Gastroesophageal sphincter (tissue), 4 donors: Measurements from ENCODE around the gene TMEM139. TPM values are rescaled to one million over a fixed set of nuclear protein-coding genes. Genes with fewer than 3 reads are reported as not detected.

ENCODE experiments used
- ATAC-seq: fragments of 150-250 bp; one replicate; pipeline ENCODE4 v1.9.1; 2016; ENCODE audit warnings: mild to moderate bottlenecking, moderate library complexity
- H3K27ac ChIP-seq, 4 donors: fragments of 200-600 bp; sonication (generic) in 3 of 4; 1 replicate in 3 of 4; 2 replicates in 1 of 4; pipeline ENCODE4 v1.5.1; 2016 to 2019
- H3K27me3 ChIP-seq: fragments of 200-600 bp; sonication (generic); one replicate; pipeline ENCODE4 v1.5.1; 2019
- H3K36me3 ChIP-seq, 2 donors: fragments of 200-600 bp; sonication (generic); one replicate each; pipeline ENCODE4 v1.5.1; 2019; ENCODE audit warnings: control low read depth in 1 of 2
- H3K4me1 ChIP-seq, 3 donors: fragments of 200-600 bp; sonication (generic); 1 replicate in 2 of 3; 2 replicates in 1 of 3; pipeline ENCODE4 v1.5.1; 2016 to 2019; ENCODE audit warnings: control low read depth in 2 of 3
- H3K4me3 ChIP-seq, 2 donors: fragments of 200-600 bp; sonication (generic); one replicate each; pipeline ENCODE4 v1.5.1; 2019; ENCODE audit warnings: mild to moderate bottlenecking in 1 of 2, moderate library complexity in 1 of 2
- H3K9me3 ChIP-seq, 3 donors: fragments of 200-600 bp; sonication (generic); one replicate each; pipeline ENCODE4 v1.5.1; 2017 to 2019; ENCODE audit warnings: control low read depth in 2 of 3
- EP300 ChIP-seq: sonication (generic); formaldehyde crosslinking; IDR thresholded peaks from one replicate; pipeline ENCODE4 v1.6.1; 2017; ENCODE audit warnings: antibody characterized with exemption, mild to moderate bottlenecking
- POLR2A ChIP-seq, 2 donors: fragments of 450-650 bp; IDR thresholded peaks; one replicate each; pipeline ENCODE4 v1.6.1; 2017; ENCODE audit warnings: antibody characterized with exemption in 2 of 2, mild to moderate bottlenecking in 2 of 2, moderate library complexity in 1 of 2
- POLR2AphosphoS5 ChIP-seq: sonication (generic); formaldehyde crosslinking; IDR thresholded peaks from one replicate; pipeline ENCODE4 v1.6.1; 2017; ENCODE audit warnings: antibody characterized with exemption
- WGBS, 2 donors: methylation state at CpG; one replicate each; pipeline ENCODE4 v1.1.5; 2018; ENCODE audit warnings: low coverage in 1 of 2; 5-methylcytosine and 5-hydroxymethylcytosine counted together
- total RNA-seq, 4 donors: library from RNA; depleted of rRNA; stranded (reverse); fragments of >200 nt; gene quantifications; one replicate each; pipeline ENCODE4 v1.1.0, GENCODE V29; 2016
- TF ChIP-seq, protein P1 (sequence below), 4 experiments: fragments of 200-600 bp in 2 of 4; fragments of 450-650 bp in 2 of 4; sonication (generic) in 1 of 4; IDR thresholded peaks; one replicate each; pipeline ENCODE4 v1.5.1; 2017 to 2019; ENCODE audit warnings: antibody characterized with exemption in 4 of 4, mild to moderate bottlenecking in 2 of 4, moderate library complexity in 2 of 4

Gene TMEM139
- total RNA-seq, 4 donors from 2014 or later = 0.40 to 1.4 (median 0.49) TPM; not detected in 1

DNA sequence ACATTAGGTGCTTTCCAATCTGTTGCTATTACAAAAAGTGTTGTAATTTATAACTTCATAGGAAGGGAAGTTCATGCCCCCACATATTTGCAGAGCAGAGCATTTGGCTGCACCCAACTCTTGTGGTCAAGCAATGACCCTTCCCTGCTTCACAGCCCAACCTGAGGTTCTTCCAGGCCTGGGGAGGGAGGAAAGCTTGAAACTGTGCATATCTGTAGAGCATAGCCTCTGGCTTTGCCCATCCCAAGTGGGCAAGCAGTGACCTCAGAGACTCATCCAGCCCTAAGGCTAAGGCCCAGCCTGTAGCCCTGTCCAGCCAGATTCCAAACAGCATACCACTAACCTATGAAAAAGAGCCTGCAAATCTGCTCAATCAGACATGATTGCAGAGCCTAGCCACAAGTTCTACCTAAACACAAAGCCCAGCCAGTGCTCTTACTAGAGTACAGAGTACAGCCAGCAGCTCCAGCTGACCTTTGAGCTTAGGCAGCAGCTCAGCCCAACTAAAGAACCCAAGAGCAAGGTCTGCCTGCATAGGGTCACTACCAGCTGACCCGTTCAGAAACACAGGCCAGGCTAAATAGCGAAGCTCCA, 35.9 kb upstream of the TMEM139 start:
- no peaks in the 10 kb centered on the region for H3K36me3 ChIP-seq
- peaks cover 6% of the 10 kb centered on the region for H3K27me3 ChIP-seq
- WGBS, 2 donors = 70% methylated on average over 2 of the region's 2 CpGs; no CpG with 5 or more reads in 1 of the 2 donors
- no peak for ATAC-seq
- no peaks in the 10 kb centered on the region for H3K4me1 ChIP-seq
- H3K27ac ChIP-seq = no peak overlapping the region
- H3K9me3 ChIP-seq = no peaks in the 10 kb centered on the region
- no peak for TF ChIP-seq POLR2AphosphoS5
- TF ChIP-seq EP300 = no peak
- TF ChIP-seq, protein P1, sequence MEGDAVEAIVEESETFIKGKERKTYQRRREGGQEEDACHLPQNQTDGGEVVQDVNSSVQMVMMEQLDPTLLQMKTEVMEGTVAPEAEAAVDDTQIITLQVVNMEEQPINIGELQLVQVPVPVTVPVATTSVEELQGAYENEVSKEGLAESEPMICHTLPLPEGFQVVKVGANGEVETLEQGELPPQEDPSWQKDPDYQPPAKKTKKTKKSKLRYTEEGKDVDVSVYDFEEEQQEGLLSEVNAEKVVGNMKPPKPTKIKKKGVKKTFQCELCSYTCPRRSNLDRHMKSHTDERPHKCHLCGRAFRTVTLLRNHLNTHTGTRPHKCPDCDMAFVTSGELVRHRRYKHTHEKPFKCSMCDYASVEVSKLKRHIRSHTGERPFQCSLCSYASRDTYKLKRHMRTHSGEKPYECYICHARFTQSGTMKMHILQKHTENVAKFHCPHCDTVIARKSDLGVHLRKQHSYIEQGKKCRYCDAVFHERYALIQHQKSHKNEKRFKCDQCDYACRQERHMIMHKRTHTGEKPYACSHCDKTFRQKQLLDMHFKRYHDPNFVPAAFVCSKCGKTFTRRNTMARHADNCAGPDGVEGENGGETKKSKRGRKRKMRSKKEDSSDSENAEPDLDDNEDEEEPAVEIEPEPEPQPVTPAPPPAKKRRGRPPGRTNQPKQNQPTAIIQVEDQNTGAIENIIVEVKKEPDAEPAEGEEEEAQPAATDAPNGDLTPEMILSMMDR (IDR thresholded peaks at IDR 0.05) = no peak
- TF ChIP-seq POLR2A (IDR thresholded peaks at IDR 0.05) = no peak
- H3K4me3 ChIP-seq = no peak overlapping the region

DNA sequence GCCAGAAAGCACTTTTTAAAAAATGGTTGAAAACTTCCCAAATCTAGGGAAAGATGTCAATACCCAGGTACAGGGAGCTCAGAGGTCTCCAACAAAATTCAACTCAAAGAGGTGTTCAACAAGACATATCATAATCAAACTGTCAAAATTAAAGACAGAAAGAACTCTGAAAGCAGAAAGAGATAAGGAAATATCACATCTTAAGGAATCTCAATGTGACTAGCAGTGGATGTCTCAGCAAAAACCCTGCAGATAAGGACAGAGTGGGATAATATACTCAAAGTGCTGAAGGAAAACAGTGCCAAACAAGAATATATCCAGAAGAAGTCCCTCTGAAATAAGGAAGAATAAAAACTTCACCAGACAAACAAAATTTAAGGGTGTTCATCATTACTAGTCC, 34.6 kb upstream of the TMEM139 start:
- H3K27me3 ChIP-seq = peaks cover 6% of the 10 kb centered on the region
- H3K4me3 ChIP-seq = no peak overlapping the region
- H3K9me3 ChIP-seq = no peaks in the 10 kb centered on the region
- H3K27ac ChIP-seq = no peak overlapping the region
- no peaks in the 10 kb centered on the region for H3K4me1 ChIP-seq
- no peak for ATAC-seq
- H3K36me3 ChIP-seq = no peaks in the 10 kb centered on the region
- TF ChIP-seq POLR2AphosphoS5 = no peak
- no peak for TF ChIP-seq EP300
- TF ChIP-seq, protein P1 (IDR thresholded peaks at IDR 0.05) = no peak
- TF ChIP-seq POLR2A (IDR thresholded peaks at IDR 0.05) = no peak

DNA sequence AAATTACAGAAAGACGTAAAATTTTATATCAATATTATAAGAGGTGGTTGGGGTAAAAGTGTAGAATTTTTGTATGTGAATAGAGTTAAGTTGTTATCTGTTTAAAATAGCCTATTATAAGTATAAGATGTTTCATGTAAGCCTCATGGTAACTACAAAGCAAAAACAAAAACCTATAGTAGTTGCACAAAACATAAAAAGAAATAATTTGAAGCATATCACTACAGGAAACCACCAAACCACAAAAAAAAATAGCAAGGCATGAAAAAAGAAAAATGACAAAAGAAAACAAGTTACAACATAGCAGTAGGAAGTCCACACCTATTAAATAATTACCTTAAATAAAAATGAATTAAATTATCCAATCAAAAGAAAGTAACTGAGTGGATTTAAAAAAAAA, 33.9 kb upstream of the TMEM139 start:
- Histone ChIP-seq H3K9me3 (no peaks in the 10 kb centered on the region), H3K4me3 (no peak overlapping the region), H3K27ac (no peak overlapping the region), H3K36me3 (no peaks in the 10 kb centered on the region), H3K27me3 (peaks cover 1% of the 10 kb centered on the region), H3K4me1 (no peaks in the 10 kb centered on the region)
- 91 to 92% methylated on average over 1 of the region's 1 CpG for WGBS, 2 donors
- no peak for ATAC-seq
- TF ChIP-seq POLR2A (IDR thresholded peaks at IDR 0.05) = no peak
- no peak for TF ChIP-seq EP300
- TF ChIP-seq POLR2AphosphoS5 = no peak
- TF ChIP-seq, protein P1 (IDR thresholded peaks at IDR 0.05) = no peak

DNA sequence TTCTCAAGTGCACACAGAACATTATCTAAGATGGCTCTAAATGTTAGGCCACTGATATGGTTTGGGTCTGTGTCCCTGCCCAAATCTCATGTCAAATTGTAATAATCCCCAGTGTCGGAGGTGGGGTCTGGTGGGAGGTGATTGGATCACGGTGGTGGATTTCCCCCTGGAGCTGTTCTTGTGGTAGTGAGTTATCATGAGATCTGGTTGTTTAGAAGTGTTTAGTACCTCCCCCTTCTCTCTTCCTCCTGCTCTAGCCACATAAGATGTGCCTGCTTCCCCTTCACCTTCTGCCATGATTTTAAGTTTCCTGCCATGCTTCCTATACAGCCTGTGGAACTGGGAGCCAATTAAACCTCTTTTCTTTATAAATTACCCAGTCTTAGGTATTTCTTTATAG, 32.8 kb upstream of the TMEM139 start:
- no peaks in the 10 kb centered on the region for H3K27me3 ChIP-seq
- H3K36me3 ChIP-seq = no peaks in the 10 kb centered on the region
- no peak for ATAC-seq
- no peak overlapping the region for H3K4me3 ChIP-seq
- no peak overlapping the region for H3K27ac ChIP-seq
- TF ChIP-seq EP300 = no peak
- TF ChIP-seq, protein P1 (IDR thresholded peaks at IDR 0.05) = no peak
- TF ChIP-seq POLR2A (IDR thresholded peaks at IDR 0.05) = no peak
- TF ChIP-seq POLR2AphosphoS5 = no peak
- WGBS, 2 donors = 65 to 80% methylated on average over 1 to 2 of the region's 2 CpGs
- H3K4me1 ChIP-seq = no peaks in the 10 kb centered on the region
- no peaks in the 10 kb centered on the region for H3K9me3 ChIP-seq

DNA sequence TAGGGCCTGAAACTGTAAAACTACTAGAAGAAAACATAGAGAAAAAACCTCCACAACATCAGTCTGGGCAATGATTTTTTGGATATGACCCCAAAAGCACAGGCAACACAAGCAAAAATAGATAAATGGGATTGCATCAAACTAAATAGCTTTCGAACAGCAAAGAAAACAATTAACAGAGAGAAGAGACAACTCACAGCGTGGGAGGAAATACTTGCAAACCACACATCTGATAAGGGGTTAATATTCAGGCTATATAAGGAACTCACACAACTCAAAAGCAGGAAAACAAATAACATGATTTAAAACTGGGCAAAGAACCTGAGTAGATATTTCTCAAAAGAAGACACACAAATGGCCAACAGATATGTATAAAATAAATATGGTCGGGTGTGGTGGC, 29.2 kb upstream of the TMEM139 start:
- H3K4me1 ChIP-seq = no peaks in the 10 kb centered on the region
- no peak overlapping the region for H3K27ac ChIP-seq
- TF ChIP-seq, protein P1 (IDR thresholded peaks at IDR 0.05) = no peak
- no peaks in the 10 kb centered on the region for H3K36me3 ChIP-seq
- no peak for ATAC-seq
- no peak overlapping the region for H3K4me3 ChIP-seq
- no peaks in the 10 kb centered on the region for H3K9me3 ChIP-seq
- H3K27me3 ChIP-seq = no peaks in the 10 kb centered on the region
- WGBS, 2 donors = 75 to 86% methylated on average over 1 to 3 of the region's 3 CpGs
